ENCODE data around the gene CCDC70.
"Not testable (repeated sequence)": the region's sequence is repeated elsewhere in the genome, so short reads cannot be mapped to it uniquely, and the experiment has no call there.

Gene CCDC70
- 0 reads per million in 2 donors for total RNA-seq

DNA sequence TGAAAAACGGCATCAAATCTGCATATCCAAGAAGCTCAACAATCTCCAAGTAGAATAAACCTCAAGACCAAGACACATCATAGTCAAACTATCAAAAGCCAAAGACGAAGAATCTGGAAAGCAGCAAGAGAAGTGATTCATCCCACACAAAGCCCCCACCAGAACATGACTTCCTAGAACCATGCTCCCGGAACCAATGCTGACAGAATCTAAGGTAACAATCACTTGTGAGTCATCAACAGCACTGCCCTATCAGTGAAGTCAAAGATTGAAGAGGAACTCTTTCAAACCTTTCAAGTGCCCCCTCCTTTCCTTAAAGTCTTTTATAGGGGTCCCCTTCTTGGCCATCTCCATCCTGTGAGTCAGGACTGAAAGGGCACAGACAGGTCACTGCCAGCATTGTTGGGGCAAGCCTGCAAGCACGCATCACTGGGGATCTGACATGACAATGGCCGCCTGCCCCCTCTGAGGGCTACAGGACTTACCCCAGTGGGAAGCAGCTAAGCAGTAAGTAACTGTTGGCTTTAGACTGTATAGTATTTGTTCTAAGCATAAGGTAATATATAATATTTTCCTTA is at the start of gene CCDC70:
CCDC70 (plus strand) TSS at position 247 of the 578 bp plus-strand sequence. CDS start 3,443 bp downstream, outside the sequence.
- DNase-seq, result no peak

DNA sequence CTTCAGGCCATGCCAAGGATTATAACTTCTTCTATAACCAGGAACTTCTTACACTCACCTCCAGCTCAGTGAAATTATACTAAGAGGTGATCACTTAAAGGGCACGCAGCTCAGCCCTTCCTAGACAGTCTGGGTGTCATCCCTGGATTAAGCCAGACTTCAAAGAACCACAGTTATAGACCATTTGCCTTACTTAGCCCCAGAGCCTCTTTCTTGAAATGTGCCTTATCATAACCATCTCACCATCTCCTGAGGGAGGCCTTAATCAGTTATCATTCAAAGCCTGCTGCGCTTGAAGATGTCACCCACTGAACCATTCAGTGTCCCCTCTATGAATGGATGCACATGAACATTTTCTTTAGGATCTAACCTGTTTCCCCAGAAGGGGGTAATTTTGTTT is 47.7 kb upstream of the CCDC70 start:
- no peak for DNase-seq

DNA sequence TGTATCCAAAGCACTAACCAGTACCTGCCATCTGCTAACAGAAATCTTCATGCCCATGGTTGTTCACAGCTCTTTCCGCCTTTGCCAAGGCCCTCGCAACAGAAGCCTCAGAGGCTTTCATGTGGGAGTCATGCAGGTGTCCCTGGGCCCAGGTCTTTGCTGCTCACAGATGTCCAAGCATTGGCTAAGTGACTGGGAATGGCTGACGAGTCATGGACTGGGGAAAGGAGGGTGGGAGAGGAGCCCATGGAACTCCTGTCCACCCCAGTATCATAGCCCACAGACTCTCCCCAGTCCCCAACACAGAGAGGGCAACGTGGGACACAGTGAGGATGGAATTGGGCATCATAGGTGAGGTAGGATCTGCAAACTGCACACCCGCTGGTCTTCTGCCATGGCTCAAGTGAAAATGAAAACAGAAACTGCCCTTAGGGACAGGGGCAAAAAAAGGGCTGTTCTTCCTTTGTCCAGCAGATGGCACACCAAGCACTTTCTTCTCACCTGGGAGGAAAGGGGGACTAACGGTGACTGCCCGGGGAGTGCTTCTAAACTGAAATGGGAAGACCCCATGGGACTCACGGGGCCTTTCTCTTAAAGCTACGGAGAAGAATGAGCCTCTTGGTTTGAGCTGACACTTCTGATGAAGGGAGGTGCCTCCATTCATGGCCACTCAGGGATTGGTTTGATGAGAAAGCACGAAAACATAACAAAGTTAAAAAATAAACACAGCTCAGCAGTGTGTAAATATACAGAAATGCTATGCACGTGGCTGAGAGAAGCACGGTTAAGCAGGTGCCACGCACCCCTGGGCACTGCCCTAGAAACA is 46.7 kb upstream of the CCDC70 start:
- peak in 4 of 5 experiments; percentile 54 to 68 (median 62) for DNase-seq

DNA sequence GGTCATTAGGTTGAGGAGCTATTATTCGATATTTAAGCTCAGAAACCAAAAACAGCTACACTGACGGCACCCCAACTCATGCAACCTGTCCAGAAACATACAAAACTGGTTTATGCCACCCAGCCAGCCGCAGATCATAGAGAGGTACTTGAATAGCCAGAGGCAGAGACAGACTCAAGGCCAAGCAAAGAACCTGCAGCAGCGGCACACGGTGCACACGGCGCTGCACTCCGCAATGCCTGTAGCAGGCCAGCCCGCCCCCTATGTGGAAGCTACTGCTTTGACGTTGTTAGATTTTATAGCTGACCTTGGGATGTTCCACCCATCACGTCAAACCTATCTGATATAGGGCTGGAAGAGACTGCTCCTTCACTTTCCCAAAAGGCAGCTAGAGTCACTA is 45.9 kb upstream of the CCDC70 start:
- no peak for DNase-seq

DNA sequence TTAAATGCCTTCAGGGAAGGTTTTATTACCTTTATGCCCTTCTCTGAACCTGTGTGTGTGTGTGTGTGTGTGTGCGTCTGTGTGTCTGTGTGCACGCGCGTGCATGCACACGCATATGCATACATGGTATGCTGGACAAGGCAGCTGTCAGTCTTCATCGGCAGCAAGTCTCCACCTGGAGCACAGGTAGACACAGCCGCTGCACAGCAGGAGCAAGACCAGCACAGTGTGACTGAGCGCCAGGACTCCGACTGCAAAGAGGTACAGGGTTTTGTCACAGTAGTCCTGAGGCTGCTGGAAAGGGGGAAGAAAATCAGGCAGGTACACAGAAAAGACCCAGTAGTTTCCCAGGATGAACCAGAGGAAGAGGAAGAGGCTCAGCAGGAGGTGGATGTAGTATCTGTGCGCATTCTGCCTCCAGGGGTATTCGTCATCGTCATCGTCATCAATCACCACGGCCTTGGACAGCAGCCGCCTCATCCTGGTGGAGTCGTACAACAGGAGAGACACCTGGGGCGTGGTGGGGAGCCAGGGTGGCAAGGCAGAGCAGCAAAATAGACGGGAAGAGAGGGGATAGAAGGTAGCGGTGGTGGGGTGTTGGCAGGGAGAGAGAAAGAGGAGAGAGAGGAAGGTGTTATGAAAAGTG is 45.0 kb upstream of the CCDC70 start:
- DNase-seq, result no peak

DNA sequence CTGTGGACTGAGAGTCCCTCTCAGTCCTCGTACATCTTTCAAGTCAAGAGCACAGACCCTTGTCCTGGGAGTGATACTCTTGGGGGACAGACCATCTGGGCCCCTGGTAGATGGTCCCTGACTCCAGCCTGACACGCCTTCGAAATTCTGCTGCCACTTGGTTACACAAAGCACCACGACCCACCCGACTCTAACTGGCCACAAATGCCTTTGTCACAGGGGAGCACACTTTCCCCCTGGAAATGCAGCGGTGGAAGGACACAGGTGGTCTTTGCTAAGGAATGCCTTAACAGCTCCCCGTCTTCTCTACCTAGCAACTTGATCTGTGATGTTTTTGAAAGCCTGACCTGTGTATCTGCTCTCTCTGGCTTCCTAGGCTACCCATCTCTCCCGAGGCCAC is 44.1 kb upstream of the CCDC70 start:
- DNase-seq, result no peak

DNA sequence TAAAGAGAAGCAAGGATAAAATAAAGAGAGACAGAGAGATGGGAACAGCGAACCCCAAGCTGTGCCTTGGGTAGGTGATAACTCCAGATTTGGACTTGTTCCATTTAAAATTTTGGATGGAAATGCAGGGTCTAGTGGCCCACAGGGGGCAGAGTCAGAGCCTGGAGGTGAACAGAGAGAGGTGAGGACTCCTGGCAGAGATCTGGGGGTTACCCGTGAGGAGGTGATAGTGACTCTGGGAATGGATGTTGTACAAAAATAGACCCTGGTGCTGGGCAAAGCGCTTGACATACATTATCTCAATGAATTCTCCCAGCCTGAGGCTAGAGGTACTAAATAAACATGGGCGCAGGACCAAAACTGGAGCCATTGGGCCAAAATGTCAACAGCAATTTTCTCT is 43.5 kb upstream of the CCDC70 start:
- DNase-seq, result no peak

DNA sequence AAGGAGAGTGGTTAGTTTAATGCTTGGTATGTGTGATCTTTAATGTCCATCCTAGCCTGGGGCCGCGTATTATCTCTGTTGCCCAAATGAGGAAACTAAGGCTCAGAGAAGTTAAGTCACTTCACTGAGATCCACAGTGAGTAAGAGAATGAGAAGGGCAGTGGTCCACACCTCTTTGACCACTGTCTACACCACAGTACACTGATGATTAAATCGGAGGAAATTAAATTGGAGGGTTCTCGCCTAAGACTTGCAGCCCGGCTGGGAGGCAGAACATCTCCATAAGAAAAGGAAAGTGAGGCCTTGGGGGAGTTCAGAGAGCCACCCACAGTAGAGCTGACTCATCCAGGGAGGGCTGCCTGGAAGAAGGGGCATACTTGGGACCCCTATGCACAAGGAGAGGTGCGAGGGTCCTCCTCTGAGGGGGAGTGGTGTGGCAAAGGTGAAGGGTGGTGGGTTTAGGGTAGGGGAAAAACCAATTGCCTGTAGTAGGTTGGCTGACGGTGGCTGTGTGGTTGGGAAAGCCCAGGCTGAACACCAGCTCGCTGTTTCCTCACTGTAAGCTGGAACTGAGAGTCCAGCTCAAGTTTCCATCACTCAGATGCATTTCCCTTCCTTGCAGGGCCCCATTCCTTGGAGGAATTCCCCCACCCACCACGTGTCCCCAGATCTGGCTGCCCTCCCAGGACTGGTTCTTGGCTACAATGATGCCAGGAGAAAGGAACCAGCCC is 42.8 kb upstream of the CCDC70 start:
- DNase-seq, result peak in 1 of 5 experiments; percentile 66

DNA sequence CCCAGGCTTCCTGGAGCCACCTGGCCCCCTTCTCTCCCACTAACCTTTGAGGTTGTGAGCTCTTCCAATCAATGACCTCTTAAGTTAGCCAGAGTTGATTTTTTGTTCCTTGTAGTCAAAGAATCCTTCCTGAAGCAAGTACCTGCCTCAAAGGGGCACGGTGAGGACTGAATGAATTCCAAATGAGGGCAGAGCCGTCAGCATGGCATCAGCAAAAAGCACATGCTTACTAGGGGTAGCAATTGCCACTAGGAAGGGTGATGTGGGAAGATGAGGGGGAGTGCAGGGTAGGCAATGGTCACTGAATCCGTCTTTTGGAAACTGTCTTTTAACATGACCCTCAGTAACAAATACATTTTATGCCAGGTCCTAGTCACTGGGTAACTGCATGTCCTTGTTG is 42.2 kb upstream of the CCDC70 start:
- no peak for DNase-seq

DNA sequence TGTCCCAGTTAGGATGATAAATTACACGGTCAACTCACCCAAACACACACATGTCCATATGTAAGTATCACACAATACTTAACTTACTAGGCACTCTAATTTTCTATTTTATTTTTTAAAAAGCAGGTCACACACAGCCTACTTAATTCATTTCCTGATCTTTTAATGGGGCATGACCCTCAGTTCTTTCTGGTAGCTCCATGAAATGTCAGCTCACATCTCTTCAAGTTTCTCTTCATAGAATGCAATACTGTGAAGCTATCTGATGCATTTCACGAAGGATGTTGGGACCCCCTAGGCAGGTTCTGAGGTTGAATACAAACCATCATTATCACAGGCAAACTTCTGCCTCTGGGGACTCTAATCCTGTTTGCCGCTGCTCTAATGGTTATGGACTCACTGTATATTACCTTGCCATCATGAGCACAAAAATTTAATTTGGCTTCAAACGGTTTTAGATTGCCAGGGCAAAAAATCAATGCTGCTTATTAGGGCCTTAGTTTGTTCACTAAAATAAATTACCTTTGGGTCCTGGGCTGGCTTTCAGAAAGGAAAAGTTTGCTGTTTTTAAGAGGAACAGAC is 41.7 kb upstream of the CCDC70 start:
- DNase-seq, result no peak

DNA sequence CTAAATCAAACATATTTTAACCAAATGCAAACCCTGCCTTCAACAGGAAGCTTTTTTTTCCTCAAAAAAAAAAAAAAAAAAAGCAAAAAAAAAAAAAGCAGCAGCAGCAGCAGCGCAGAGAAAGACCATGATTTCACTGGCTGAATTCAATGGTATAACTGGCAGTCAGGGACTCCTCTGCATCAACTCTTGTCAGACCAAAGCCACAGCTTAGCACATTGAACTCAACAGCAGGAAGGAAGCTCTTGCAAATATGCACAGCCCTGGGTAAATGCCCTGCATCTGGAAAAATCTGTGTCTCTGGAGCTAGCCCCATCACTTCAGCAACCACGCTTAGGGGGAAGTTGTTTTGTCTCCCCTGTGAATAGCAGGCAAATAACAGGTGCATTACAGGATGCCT is 40.2 kb upstream of the CCDC70 start:
- peak in 2 of 5 experiments; percentile 30 to 39 for DNase-seq

DNA sequence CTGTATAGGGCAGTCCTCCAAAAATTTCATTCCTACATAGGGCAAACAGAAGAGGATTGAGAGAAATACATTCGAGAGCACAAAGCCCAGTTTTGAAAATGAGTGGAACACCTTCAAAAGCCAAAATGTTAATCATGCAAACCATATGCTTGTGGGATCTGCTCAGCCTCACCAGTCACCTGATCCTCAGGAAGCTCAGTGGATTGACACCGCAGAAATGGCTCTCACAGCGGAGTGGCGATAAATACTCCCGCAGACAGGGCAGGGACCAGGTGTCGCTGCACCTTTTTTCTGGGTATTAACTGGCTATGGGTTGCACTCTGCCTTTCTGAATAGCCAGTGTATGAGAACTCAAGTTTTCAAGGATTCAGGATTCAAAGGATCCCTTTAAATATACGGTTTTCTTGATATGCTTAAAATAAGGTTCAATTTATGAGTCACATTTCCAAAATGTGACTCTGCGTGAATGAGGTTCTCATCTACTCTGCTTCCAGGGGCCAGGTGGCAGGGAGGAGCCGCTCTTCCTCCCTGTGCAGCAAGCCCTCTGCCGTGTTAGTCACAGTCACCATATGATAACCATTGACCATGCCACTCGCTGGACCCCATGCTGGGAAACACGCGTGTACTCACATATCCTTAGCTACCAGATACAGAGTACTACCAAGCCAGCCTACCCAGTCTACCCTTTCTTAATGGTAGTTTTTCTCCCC is 39.5 kb upstream of the CCDC70 start:
- DNase-seq, result peak in 1 of 5 experiments; percentile 19

DNA sequence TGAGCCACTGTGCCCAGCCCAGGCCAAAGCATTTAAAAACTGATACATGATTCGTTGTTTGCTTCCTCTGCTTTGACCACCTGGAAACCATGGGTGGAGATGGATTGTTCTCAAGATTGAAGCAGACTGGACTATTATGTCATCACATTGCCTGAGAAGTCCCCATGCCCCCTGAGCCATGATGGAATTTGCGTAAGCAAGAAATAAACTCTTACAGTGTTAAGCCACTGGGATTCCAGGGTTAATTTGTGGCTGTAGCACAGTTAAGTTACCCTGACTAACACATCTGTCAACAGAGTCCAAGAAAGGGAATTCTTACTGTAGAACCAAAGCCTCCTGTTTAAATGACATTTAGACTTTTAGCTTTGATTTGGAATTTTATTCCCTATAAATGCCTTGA is 38.4 kb upstream of the CCDC70 start:
- DNase-seq, result no peak

DNA sequence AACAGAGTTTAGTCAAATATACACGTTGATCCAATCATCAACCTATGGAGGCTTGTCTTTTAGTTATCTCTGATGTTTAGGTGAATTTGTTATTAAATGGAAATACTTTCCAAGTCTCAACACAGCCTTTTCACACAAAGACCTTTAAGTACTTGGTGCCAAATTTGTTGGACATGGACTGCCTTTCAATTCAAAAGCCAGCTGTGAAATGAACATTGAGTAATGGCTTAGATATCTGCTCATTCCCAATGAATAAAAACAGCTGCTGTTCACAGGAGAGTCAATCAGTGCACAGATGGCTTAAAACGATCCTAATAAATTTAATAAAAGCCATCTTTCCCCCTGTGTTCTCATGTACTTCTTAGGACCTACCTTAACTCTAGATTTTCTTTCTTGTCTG is 37.9 kb upstream of the CCDC70 start:
- no peak for DNase-seq

DNA sequence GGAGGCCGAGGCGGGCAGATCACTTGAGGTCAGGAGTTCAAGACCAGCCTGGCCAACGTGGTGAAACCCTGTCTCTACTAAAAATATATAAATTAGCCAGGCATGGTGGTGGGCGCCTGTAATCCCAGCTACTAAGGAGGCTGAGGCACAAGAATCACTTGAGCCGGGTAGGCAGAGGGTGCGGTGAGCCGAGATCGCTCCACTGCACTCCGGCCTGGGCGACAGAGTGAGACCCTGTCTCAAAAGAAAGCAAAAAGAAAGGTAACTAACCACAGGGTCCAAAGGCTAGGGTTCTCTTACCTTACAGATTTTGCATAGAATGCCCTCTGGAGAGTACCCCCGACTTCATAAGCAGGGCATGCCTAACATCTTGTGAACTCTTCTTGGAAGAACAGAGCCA is 37.1 kb upstream of the CCDC70 start:
- not testable (repeated sequence) for DNase-seq

DNA sequence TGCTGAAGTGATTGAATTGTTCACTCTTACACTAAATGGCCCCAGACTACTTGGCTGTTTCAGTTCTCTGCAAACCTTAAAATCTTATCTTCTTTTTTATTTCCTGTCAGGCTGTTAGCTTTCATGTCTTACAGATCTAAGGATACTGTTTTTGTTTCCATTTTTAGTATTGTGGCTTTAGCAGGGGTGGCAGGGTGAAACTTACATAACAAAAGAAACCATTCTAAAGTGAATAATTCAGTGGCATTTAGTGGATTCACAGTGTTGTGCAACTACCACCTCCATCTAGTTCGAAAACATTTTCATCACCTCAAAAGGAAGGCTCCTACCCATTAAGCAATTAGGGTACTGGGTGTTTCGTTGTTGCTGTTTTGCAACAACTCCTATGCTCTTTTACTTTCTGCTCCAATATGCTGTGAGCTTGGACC is 36.6 kb upstream of the CCDC70 start:
- DNase-seq, result peak in 2 of 5 experiments; percentile 60 to 83

DNA sequence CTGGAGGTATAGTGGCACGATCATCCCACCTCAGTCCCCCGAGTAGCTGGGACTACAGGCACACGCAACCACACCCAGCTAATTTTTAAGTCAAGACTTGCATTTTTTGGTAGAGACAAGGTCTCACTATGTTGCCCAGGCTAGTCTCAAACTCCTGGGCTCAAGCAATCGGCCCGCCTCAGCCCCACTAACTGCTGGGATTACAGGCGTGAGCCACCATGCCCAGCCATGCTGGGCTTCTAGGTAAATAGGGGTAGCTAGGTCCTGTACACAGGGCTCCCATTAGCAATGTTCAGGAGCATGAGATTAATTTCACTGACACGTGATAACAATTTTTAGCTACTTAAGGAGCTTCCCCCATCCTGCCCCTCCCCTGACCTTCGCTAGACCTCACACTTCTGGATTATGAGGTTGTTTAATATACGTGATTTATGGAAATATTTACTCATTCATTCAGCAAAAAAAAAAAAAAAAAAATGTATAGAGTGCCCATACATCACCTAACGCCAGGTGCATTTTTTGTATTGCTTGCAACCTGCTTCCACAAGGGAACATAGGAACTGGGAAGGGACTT is 36.0 kb upstream of the CCDC70 start:
- DNase-seq, result no peak

DNA sequence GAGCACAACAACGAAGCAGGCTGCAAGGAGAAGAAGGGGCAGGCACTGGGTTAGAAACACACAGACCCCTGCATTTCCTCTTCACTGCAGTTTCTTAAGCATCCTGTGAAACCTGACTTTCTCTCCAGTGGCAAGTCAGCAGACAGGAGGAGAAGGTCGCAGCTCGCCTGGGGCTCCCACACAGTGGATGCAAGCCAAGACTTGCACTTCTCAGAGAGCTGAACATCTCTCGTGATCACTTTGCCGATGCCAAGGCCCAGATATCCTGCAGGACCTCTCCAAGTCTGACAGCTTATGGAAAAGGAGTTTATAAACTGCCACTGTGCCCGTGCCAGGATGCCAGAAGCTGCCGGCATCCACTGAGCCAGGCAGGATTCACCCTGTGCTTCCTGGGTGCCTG is 35.2 kb upstream of the CCDC70 start:
- no peak for DNase-seq

DNA sequence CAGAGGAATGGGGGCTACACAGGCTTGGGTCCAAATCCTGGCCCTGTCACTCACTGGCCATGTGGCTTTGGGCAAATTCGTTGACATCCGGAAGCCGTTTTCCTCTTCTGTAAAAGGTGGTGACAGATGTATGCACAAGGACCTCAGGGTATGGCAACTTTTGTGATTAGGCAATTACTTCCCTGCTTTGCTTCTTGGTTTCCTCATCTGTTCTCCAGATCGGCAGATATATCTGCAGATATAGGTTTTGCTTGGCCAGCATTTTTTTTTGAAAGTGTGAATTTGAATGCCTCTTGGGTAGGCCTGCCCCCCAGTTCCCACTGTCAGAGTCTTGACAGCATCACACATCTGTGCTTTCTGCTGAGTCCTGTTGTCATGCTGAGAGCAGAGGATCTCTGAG is 34.5 kb upstream of the CCDC70 start:
- no peak for DNase-seq

DNA sequence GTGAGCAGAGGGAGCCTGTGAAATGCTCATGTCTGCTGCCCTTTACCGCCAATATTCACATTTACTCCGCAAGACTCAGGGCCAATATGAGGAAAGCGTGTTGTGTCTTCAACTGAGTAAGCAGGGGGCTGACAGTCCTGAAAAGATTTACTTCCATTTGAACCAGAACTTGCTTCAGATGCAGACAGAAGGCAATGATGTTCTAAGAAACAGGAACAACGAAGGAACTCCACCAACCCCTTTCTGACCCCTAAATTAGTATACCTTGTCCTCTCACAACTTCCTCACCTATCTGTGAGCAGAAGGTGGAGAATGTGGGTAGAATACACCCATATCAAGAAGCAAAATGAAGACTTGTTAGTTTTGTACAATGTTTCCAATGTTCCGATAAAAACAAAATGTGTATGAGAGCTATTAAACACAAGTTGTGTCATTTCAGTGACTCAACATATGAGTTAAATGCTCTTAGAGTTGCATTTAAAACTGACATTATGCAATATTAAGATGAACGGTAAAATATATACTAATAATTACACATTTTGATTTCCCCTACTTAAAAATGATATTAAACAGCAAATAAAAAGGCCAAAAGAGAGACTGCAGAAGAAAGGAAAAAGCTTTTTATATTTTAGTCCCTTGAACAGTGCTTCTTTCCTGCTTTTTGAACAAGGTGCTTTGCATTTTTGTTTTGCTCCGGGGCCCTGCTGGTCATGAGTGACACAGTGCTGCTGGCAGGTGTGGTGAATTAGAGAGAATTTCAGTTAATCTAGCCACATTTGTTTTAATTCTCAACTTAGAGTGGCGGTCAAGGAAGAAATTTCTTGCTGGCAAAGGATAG is 32.8 kb upstream of the CCDC70 start:
- DNase-seq, result no peak

DNA sequence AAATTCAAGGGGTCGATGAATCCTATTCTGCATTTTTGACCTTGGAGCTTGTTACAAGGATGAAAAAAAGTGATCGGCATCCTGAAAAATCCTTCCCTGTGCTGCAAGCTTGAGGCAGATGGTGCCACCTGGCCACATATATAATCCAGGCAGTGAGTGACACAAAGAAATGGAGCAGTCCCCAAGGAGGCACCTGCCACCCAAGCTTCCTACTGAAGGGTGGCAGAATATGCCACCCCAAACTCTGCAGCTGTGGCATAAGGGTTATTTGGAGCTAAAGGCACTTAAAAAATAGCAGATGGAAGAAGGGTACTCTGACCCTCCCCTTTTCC is 32.2 kb upstream of the CCDC70 start:
- DNase-seq, result no peak

Measured in T-helper 2 cell (primary cell).